ENCODE measurements around the gene DNAH11.
A peak's percentile ranks its signal among the peaks of the same experiment; 100 is the strongest.

DNA sequence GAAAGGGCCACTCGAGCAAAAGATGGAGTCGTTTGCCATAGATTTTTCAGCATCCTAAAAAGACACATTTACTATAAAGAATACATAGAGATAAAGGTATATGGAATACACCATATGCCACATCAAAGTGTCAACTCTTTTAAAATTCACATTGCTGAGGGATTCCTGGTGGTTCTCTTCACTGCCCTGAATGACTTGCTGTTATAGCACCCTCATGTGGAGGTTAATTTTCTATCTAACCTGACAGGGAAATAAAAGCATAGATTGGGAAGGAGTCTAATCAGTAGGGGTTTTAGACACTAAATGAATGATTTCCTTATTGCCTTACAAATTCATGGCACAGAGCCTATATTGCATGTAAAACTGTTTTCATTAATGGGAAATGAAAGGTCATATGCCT is 25.9 kb downstream of the DNAH11 start:
- TF ChIP-seq, protein P1, sequence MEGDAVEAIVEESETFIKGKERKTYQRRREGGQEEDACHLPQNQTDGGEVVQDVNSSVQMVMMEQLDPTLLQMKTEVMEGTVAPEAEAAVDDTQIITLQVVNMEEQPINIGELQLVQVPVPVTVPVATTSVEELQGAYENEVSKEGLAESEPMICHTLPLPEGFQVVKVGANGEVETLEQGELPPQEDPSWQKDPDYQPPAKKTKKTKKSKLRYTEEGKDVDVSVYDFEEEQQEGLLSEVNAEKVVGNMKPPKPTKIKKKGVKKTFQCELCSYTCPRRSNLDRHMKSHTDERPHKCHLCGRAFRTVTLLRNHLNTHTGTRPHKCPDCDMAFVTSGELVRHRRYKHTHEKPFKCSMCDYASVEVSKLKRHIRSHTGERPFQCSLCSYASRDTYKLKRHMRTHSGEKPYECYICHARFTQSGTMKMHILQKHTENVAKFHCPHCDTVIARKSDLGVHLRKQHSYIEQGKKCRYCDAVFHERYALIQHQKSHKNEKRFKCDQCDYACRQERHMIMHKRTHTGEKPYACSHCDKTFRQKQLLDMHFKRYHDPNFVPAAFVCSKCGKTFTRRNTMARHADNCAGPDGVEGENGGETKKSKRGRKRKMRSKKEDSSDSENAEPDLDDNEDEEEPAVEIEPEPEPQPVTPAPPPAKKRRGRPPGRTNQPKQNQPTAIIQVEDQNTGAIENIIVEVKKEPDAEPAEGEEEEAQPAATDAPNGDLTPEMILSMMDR (IDR thresholded peaks at IDR 0.05): peak in 2 of 4 experiments; percentile 30 to 42
- no peak for TF ChIP-seq POLR2A (IDR thresholded peaks at IDR 0.05)

All from prostate gland (tissue), 2 donors.